Inflammatory macrophage treated with lipopolysaccharide for 4 hours (primary cell): ENCODE data around the gene SLC22A2.
"Not testable (repeated sequence)": the region's sequence is repeated elsewhere in the genome, so short reads cannot be mapped to it uniquely, and the experiment has no call there.

Experiments used
- DNase-seq: peaks from one replicate; pipeline ENCODE4 v3.0.0-alpha.2; 2020

The SLC22A2 gene

GRCh38 chr6:160240691-160241084 is 17.9 kb downstream of the SLC22A2 start:
- DNase-seq: no peak

GRCh38 chr6:160239929-160240690 is 18.5 kb downstream of the SLC22A2 start:
- DNase-seq: no peak

- DNase-seq: no peak
Observed at GRCh38 chr6:160238761-160239751, 19.6 kb downstream of the SLC22A2 start.

DNA sequence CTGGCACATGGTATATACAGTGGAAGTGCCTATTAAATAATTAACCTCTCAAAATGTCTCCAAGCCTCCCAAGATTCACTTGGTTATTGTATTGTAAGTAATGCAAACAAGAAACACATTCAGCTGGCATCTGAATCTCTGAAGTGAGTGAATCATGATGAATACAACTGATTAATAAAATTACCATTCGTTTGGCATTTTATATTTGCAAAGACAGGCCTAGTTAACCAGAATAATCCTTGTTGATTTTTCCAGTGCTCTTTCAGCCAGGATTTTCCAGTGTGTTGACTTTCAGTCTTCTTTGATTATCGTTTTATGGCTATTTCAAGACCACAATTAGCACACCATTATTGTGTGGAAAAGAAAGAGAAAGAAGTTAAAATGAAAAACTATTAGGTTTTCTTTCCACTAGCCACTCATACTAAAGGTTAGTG is 20.3 kb downstream of the SLC22A2 start:
- no peak for DNase-seq

GRCh38 chr6:160237597-160238275 is 20.9 kb downstream of the SLC22A2 start:
- not testable (repeated sequence) for DNase-seq

- not testable (repeated sequence) for DNase-seq
Observed at GRCh38 chr6:160236235-160236872, 22.3 kb downstream of the SLC22A2 start.

DNA sequence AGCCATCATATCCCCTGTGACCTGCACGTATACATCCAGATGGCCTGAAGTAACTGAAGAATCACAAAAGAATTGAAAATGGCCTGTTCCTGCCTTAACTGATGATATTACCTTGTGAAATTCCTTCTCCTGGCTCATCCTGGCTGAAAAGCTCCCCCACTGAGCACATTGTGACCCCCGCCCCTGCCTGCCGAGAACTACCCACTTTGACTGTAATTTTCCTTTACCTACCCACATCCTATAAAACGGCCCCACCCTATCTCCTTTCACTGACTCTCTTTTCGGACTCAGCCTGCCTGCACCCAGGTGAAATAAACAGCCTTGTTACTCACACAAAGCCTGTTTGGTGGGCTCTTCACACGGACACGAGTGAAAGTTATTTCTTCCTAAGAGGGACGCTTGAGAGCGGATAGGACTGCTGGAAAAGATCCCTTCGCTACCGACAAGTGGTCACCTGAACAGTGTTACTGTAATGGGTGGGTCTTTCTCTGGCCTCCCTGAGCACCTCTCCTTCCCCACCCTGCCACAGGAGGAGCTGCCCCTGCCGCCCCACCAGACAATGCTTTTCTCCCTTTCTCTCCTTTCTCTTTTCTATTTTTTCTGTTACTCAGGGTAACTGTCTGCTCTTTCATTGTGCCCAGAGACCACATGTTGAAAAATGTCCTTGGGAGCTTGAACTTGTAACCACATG is 24.5 kb downstream of the SLC22A2 start:
- DNase-seq: not testable (repeated sequence)

DNA sequence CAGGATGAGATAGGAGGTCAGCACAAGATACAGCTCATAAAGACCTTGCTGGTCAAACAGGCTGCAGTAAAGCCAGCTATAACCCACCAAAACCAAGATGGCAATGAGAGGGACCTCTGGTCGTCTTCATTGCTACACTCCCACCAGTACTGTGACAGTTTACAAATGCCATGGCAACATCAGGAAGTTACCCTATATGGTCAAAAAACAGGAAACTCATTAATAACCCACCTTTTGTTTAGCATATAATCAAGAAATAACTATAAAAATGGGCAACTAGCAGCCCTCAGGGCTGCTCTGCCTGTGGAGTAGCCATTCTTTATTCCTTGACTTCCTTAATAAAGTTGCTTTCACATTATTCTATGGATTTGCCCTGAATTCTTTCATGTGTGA is 30.9 kb downstream of the SLC22A2 start:
- no peak for DNase-seq

DNA sequence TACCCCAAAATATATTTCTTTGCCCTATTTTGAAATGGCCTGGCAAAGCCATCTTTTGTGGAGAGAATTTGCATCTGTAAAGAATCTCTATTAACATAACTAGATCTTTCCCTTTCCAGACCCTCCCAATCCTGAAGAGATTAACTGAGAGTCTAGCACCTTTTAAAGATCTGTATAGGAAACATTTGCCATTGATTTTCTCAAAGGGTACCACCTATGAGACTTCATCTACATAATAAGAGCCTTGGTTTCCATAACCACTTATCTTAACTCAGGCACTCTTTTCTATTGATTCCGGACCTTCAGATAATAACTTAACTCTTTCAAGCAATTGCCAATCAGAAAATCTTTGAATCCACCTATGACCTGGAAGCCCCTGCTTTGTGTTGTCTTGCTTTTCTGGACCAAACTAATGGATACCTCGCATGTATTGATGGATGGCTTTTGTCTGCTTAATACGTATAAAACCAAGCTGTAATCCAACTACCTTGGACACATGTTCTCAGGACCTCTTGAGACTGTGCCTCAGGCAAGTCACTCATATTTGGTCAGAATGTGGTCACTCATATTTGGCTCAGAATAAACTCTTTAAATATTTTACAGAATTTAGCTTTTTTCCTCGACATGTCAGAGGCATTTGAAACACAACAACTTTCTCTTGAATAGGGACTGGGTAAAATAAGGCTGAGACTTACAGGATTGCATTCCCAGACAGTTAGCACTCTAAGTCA is 31.4 kb downstream of the SLC22A2 start:
- DNase-seq: no peak

DNA sequence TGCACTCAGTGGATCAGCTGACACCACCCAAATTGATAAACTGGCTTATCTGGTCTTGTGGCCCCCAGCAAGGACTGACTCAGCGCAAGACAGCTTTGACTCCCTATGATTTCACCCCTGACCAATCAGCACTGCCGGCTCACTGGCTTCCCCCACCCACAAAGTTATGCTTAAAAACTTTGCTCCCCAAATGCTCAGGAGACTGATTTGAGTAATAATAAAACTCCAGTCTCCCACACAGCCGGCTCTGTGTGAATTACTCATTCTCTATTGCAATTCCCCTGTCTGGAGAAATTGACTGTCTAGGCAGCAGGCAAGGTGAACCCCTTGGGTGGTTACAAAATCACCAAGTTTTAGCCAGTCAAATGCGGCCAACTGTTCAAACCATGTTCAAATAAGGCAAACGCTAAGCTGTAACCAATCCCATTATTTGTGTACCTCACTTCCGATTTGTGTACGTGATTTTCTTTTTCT is 32.5 kb downstream of the SLC22A2 start:
- DNase-seq: no peak

DNA sequence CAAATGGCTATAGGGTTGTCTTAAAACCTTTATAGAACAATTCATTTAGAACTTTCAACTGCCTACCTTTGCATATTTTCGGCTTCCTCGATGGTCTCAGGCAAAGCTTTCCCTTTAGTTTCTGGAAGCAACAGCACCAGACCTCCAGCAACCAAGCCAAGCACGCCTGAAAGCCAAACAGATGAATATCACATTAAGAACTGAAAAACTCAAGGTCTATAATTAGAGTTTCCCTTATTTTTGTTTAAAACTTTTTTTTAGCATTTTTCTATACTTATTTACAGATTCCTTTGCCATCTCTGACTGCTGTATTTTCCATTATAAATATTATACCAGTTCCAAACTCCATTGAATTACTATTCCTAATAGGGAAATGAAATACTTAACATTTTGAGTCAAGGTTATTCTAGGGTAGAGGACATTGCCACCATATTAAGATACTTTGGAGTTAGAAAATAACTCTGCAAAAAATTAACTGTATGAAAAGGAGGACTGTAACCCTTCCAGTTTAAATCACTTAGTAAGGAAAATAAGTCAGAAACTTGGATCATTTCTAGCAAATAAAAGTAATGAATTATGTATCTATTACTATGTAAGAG is 33.9 kb downstream of the SLC22A2 start:
- DNase-seq: no peak

- no peak for DNase-seq
Observed at GRCh38 chr6:160222491-160222890, 36.1 kb downstream of the SLC22A2 start.

DNA sequence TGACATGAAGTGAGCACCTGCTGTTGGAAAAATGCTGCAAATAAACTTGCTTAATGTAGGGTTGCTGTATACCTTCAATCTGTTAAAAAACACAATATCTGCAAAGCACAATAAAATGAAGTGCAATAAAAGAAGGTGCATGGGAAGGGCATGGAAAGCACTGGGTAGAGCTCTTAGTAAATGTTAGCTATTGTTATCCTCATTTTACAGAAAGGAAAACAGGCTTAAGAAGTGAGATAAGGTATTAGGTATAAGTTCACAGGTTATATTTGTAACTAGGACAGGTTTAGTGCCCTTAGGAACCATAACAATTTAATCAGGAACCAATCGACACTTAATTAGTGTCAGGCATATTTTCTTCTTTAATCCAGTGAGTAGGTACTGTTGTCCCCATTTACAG is 36.7 kb downstream of the SLC22A2 start:
- DNase-seq: no peak

DNA sequence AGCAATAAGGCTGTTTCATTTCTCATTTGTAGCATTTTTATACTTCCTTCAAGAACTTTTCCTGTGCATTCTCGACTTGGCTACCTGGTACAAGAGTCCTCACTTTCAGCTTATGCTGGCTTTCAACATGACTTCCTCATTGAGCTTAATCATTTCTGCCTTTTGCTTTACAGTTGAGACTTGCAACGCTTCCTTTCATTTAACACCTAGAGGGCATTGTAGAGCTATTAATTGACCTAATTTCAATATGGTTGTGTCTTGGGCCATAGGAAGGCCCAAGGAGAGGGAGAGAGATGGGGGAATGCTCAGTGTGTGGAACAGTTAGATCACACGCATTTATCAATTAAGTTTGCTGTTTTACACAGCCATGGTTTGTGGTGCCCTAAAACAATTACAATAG is 37.2 kb downstream of the SLC22A2 start:
- no peak for DNase-seq

DNA sequence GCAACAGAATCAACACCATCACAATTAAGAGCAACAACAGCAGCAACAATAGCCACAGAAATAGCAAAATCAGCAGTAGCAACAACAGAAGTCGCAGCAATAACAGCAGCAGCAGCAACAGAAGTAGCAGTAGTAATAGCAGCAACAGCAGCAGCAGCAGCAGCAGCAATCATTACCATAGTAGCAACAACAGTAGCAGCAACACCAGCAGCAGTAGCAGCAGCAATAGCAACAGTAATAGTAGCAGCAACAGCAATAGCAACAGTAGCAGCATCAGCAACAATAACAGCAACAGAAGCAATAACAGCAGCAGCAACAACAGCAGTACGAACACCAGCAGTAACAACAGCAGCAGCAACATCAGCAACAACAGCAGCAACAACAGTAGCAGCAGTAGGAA is 39.8 kb downstream of the SLC22A2 start:
- DNase-seq: no peak

DNA sequence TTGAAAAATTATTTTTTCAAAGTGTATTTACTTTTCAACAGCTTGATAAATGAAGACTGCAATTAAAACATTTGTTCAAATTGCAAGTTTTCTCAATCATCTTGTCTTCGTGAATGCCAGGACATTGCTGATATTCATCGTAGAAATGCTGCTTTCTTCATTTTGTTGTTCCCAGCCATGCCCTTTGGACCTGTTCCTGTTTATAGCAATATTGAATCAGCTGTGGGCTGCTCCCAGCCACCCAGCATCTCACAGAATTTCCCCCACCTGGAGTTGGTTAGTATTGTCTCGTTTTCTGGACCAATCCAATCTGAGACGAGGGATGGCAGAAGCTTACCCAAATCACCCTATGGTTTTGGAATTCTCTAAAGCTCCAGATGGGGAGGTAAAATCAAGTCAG is 40.8 kb downstream of the SLC22A2 start:
- DNase-seq: no peak

DNA sequence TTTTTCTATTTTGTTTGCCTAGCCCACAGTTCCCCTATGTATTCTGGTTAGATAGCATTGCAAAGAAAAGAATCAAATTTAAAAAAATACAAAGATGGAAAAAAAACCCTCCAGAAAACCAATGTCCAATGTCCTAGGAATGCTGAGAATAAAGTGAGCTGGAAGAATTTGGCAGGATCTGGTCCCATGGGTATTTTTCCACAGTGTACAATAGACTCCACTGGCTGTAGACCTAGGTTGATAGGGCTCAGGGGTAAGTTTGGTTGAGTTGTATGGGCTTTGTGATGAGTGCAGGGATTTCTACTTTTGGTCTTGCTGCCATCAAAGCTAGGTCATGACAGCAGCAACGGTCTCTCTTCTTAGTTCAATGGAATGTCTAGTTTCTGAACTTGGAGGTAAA is 41.5 kb downstream of the SLC22A2 start:
- no peak for DNase-seq

DNA sequence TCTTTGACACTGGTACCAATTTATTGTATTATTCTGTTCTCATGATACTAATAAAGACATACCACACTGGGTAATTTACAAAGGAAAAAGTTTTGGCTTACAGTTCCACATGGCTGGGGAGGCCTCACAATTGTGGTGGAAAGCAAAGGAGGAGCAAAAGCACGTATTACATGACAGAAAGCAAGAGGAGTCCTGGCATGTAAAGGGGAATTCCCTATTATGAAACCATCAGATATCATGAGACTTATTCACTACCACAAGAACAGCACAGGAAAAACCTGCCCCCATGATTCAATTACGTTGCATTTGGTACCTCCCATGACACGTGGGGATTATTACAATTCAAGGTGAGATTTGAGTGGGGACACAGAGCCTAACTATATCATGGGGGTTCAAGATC is 43.4 kb downstream of the SLC22A2 start:
- DNase-seq: no peak

DNA sequence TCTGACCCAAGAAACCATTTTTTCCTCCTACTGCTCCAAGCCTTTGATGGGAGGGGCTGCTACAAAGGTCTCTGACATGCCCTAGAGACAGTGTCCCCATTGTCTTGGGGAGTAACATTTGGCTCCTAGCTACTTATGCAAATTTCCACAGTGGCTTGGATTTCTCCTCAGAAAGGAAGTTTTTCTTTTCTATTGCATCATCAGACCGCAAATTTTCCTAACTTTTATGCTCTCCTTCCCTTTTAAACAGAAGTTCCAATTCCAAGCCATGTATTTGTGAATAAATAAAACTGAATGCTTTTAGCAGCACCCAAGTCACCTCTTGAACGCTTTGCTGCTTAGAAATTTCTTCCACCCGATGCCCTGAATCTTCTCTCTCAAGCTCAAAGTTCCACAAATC is 51.0 kb downstream of the SLC22A2 start:
- no peak for DNase-seq

- DNase-seq: no peak
Observed at GRCh38 chr6:160204710-160205109, 53.9 kb downstream of the SLC22A2 start.

GRCh38 chr6:160203953-160204352 is 54.7 kb downstream of the SLC22A2 start:
- no peak for DNase-seq
